ENCODE data around the gene TMEM94.
"Not testable (repeated sequence)": the region's sequence is repeated elsewhere in the genome, so short reads cannot be mapped to it uniquely, and the experiment has no call there.

Gene TMEM94

GRCh38 chr17:75475144-75475835, 18.9 kb downstream of the TMEM94 start:
- no peak for DNase-seq (ENCODE audit: extremely low spot score)
- CTCF ChIA-PET: interaction anchor here (1.0 to 1.5 kb wide), 3 partner anchors 11 to 50 kb away, joined by 3 to 5 read pairs (median 3); no protein-coding TSS in a partner anchor
- POLR2A ChIA-PET: no interaction called here
- TF ChIP-seq CTCF (IDR thresholded peaks at IDR 0.05; ENCODE audit: control extremely low read depth, extremely low read depth, low read depth, missing control alignments): no peak

GRCh38 chr17:75475851-75476250, 19.4 kb downstream of the TMEM94 start:
- CTCF ChIA-PET: interaction anchor here (1.3 kb wide), 1 partner anchor 51 kb away, joined by 3 read pairs; no protein-coding TSS in a partner anchor
- no peak for TF ChIP-seq CTCF (IDR thresholded peaks at IDR 0.05; ENCODE audit: control extremely low read depth, extremely low read depth, low read depth, missing control alignments)
- no peak for DNase-seq (ENCODE audit: extremely low spot score)
- POLR2A ChIA-PET: no interaction called here

- POLR2A ChIA-PET: no interaction called here
- TF ChIP-seq CTCF (IDR thresholded peaks at IDR 0.05; ENCODE audit: control extremely low read depth, extremely low read depth, low read depth, missing control alignments): no peak
- no peak for DNase-seq (ENCODE audit: extremely low spot score)
- CTCF ChIA-PET: interaction anchor here (1.1 to 1.6 kb wide), 3 partner anchors 17 to 51 kb away, joined by 3 read pairs; no protein-coding TSS in a partner anchor
Measured at GRCh38 chr17:75476271-75476671, 19.8 kb downstream of the TMEM94 start.

- POLR2A ChIA-PET: no interaction called here
- CTCF ChIA-PET: interaction anchor here (0.9 to 1.6 kb wide), 4 partner anchors 10 to 52 kb away, joined by 3 read pairs; no protein-coding TSS in a partner anchor
- no peak for TF ChIP-seq CTCF (IDR thresholded peaks at IDR 0.05; ENCODE audit: control extremely low read depth, extremely low read depth, low read depth, missing control alignments)
- no peak for DNase-seq (ENCODE audit: extremely low spot score)
Measured at GRCh38 chr17:75476752-75477489, 20.5 kb downstream of the TMEM94 start.

GRCh38 chr17:75477490-75477862, 21.0 kb downstream of the TMEM94 start:
- CTCF ChIA-PET: interaction anchor here (0.9 to 1.6 kb wide), 3 partner anchors 10 to 41 kb away, joined by 3 read pairs; no protein-coding TSS in a partner anchor
- POLR2A ChIA-PET; DNase-seq (ENCODE audit: extremely low spot score): not testable (repeated sequence)

GRCh38 chr17:75478508-75478907, 22.1 kb downstream of the TMEM94 start:
- no peak for TF ChIP-seq CTCF (IDR thresholded peaks at IDR 0.05; ENCODE audit: control extremely low read depth, extremely low read depth, low read depth, missing control alignments)
- ChIA-PET CTCF (interaction anchor here (1.5 to 2.4 kb wide), 2 partner anchors 13 to 208 kb away, joined by 4 to 5 read pairs; partner anchors contain the start of gene MIF4GD), POLR2A (no interaction called here)
- DNase-seq (ENCODE audit: extremely low spot score): no peak

- POLR2A ChIA-PET: no interaction called here
- CTCF ChIA-PET: interaction anchor here (0.8 to 2.4 kb wide), 5 partner anchors 15 to 273 kb away, joined by 3 to 7 read pairs (median 5); partner anchors contain the start of gene TSEN54
- TF ChIP-seq CTCF (IDR thresholded peaks at IDR 0.05; ENCODE audit: control extremely low read depth, extremely low read depth, low read depth, missing control alignments): no peak
- no peak for DNase-seq (ENCODE audit: extremely low spot score)
Measured at GRCh38 chr17:75480281-75480680, 23.8 kb downstream of the TMEM94 start.

Data from GM10248 (cell line).